Measurements from ENCODE around the gene CLIC6.
"Not testable (repeated sequence)": the region's sequence is repeated elsewhere in the genome, so short reads cannot be mapped to it uniquely, and the experiment has no call there.

The CLIC6 gene

DNA sequence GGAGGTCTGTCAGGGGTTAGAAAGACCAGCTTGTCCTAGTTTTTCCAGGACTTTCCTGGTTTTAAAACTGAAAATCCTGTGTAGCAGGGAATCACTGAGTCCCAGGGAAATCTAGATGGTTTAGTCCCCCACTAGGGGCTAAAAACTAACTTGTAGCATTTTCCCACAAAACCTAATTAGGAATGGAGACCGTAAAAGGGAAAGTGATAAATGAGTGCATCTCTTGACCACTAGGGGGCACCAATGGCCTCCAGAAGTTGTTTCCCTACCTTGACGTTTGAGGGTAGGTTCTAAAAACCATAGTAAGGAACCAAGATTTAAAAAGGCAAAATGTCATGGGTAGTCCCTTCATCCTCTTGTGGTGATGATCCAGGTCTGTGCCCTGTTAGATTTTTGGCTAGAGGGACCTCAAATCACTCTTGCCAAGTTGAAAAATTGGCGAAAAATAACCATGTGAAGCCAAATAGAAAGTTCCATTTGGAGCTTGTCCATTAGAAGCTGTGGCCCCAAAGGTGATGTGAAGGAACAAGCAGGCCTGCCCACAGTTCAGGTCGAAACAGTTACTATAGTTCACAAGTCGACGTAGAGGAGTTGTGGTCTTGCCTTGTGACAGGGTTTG, 24.5 kb downstream of the CLIC6 start:
- peak; percentile 77 for DNase-seq (ENCODE audit: low spot score)

DNA sequence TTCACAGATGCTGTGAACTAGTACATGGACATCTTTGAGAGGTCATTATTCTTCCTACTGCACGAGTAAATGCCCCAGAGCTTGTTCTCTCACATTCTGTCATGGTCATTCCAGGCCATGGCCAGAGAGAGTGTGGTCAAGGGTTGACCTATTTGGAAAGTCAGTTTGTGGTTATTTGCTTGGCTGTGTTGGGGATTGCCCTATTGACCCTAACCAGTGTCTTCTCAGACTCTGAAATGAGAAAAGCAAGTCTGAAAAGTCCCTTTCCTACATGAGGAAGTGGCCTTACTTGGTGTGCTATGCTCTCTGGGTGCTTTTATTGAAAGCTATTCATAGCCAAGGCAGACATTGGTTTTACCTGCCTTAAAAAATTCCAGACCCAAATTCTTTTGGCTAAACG, 26.6 kb downstream of the CLIC6 start:
- no peak for DNase-seq (ENCODE audit: low spot score)

DNA sequence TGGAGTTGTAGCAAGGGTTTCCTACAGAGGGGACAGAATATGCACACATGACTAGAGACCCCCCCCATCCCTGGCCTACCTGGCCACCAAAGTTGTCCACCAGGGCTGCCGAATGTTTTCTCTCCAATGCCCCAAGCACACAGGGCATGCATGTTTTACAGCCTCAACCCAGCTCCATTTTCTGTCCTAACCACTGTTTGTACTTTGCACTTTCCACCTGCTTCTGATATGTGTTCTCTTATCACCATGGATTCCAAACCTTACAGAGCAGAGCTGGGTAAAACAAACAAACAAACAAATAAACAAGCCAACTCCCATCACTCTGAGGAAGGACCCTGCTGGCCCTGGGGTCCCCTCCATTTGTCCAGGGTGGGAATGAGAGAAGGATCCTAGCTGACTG, 27.3 kb downstream of the CLIC6 start:
- no peak for DNase-seq (ENCODE audit: low spot score)

DNA sequence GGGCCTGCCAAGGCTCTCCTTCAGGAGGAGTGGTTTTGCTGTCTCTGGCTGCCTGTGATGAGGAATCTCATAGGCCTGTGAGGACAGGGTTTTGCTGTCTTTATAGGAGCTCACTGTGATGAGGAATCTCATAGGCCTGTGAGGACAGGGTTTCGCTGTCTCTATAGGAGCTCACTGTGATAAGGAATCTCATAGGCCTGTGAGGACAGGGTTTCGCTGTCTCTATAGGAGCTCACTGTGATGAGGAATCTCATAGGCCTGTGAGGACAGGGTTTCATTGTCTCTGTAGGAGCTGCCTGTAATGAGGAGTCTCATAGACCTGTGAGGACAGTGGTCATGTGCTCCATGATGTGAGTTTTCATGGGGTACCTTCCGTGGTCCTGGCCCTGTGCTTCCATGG, 29.0 kb downstream of the CLIC6 start:
- DNase-seq (ENCODE audit: low spot score) = no peak

DNA sequence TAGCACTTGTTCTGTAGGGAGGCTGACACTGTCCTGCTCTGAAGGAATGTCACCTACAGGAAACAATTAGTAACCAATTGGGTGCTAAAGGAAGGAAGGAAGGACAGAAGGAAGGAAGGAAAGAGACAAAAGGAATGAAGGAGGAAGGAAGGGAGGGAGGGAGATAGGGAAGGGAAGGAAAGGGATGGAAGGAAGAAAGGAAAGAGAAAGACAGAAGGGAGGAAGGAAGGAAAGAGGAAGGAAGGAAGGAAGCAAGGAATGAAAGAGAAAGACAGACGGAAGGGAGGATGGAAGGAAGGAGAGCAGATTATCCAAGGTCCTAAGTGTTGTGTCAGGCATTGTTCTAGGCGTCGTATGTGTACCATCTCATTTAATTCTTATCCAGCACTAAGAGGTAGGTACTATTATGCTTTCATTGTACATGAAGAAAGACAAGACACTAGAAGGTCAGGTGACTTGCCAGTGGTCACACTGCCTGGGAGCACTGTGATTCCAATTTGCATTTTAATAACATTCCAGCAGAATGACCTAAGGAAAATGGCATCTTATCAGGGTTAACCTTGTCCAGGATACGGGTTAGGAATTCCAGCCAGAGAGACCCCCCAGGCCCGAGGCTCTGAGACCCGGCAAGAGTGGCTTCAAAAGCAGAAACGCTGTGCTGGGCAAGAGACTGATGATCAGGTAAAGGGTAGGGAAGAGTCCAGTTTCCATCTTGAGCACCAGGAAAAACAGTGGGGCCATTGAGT, 29.6 kb downstream of the CLIC6 start:
- no peak for DNase-seq (ENCODE audit: low spot score)

DNA sequence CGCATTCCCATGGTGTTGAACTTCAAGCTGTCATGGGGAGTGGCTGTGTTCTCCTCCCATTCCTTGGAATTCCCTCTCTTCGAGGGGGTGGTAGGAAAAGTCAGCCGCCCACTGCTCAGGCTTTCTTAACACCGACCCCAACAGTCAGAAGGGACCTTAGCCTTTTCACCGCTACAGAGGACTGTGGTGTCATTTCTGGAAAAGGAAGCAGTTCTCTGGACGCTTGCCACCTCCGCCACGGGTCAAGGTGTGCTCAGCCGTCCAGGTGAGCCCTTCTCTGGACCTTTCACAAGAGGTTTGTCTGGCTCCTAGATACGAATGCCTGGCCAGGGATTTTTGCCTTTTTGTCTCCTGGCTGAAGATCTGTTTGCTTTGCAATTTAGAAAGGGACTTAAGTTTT, 31.8 kb downstream of the CLIC6 start:
- no peak for DNase-seq (ENCODE audit: low spot score)

DNA sequence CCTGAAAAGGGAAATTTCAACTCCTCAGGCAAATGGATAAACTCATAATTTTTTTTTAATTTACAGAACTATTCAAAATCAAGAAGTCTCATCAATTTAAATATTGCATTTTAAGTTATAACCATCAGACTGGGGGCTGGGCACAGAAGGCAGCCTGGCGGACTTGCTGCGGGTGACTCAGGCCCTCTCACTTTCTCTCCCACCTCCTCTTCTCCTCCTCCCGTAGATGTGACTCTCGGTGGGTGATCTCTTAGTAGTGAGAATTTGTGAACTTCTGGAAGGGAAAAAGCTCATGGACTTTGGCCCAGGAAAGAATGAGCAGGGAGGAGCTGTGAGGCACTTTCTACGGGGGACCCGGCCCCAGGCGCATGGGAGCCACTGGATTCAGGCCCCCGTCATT, 32.9 kb downstream of the CLIC6 start:
- DNase-seq (ENCODE audit: low spot score) = peak; percentile 68

DNA sequence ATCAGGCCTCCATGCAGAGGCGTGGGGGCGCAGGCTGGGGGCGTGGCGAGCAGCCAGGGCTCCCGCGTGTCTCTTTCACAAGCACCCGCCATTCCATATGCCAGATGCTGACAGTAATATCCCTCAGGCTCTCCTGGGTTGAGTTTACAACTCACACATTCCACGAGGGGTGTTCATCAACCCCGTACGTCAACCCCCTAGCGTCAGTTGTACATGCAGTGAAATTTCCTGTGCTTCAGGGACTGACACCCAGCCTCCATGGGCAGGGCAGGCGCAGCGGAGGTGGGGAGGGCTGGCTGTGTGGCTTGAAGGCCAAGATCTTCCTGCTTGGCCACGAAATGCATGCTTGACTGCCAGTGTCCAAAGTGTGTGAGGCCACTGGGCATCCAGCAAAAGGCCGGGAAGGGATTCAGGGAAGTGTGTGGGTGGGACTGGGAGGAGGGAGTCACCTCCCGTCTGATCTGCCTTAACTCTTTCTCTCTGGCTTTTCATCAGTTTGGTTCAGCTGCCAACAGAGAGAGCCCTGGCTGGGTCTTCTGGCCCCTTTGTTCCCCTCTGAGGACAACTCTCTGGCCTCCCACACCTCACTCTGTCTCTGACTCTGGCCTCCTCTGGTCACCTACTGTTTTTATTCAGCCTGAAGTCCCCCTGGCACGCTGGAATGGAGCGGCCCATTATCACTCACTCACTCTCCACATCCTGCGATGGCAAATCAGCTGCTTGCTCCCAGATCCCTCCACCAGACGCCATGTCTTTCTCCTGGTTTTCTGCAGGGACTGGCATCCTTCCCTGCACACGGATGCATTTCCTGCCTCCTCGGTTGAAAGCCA, 33.8 kb downstream of the CLIC6 start:
- DNase-seq (ENCODE audit: low spot score) = peak; percentile 93

DNA sequence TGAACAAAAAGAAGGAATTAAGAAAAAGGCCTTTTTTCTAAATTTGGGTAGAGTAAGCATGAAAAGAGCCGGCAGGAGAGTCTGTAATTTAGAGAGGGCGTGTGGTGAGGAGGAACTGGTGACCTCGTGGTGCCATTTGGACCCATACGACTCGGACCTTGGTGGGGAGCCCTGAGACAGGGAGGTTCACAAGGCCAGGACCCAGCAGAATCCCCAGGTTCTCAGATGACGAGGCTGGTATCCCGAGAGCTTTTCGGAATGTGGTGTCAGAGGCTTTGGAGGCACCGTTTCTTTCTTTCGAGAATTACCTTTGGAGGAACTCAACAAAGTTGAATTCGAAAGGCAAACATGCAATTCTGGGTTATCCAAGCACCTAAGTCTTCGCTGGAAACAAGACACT, 34.8 kb downstream of the CLIC6 start:
- DNase-seq (ENCODE audit: low spot score) = no peak

DNA sequence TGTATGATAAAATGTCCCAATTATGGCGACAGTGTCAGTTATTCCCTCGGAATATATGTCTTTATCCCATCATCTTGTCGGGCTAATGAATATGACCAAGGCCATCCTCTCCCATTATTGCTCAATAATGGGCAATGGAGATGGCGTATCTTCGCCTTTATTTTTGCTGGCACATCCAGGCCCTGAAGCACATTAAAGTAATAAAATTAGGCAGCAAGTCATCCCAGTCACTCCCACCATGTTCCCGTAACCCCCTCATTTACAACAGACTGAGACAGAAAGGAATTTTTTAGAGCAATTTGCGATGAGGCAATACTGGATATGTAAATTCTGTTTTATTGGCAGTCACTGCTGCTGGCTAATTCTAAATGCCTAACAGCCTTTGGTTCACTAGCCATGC, 35.3 kb downstream of the CLIC6 start:
- DNase-seq (ENCODE audit: low spot score) = peak; percentile 62

DNA sequence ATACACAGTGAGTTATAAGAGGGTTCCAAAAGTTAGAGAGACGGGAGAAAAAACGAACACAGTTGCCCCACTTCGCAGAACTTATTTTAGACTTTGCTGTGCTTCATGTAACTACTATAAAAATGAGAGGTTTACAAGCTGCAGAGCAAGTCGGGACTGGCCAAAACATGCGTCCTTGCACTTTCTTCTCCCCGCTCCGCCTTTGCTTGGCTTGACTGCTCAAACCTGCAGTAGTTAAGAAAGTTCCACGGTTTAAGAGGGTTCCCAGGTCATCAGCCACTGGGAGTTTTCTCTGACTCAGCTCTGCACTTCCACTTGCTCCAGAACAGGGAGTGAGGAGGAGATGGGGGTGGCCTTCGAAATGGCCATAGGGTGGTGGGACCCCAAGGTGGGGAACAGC, 36.2 kb downstream of the CLIC6 start:
- DNase-seq (ENCODE audit: low spot score) = no peak

DNA sequence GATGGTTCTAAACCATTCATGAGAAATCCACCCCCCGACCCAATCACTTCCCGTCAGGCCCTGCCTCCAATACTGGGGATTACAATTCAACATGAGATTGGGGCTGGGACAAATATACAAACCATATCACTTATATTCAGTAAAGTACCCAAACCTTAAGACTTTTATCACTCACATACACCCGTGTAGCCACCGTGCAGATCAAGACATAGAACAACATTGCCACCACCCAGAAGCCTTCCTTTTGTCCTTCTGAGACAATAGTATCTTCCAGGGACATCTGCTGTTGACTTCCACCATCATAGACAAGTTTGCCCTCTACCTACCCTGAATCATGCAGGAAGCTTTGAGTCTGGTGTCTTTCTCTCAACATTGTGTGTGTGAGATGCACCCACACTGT, 37.5 kb downstream of the CLIC6 start:
- DNase-seq (ENCODE audit: low spot score) = no peak

DNA sequence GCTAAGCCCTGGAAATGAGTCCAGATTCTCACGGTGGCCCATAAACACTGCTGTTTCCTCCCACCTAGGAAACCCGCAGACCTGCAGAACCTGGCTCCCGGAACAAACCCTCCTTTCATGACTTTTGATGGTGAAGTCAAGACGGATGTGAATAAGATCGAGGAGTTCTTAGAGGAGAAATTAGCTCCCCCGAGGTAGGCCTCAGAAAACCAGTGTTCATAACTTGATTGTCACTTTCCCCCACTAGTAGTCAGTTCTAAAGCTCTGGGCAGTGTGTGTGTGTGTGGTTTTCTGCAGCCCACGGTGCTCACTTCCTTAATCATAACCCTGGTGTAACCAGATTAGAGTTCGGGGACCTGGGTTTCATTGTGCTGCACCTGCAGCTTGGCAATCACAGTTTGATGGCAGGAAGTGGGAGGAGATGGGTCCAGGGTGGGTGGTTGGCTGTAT, 39.1 kb downstream of the CLIC6 start:
- no peak for DNase-seq (ENCODE audit: low spot score)

DNA sequence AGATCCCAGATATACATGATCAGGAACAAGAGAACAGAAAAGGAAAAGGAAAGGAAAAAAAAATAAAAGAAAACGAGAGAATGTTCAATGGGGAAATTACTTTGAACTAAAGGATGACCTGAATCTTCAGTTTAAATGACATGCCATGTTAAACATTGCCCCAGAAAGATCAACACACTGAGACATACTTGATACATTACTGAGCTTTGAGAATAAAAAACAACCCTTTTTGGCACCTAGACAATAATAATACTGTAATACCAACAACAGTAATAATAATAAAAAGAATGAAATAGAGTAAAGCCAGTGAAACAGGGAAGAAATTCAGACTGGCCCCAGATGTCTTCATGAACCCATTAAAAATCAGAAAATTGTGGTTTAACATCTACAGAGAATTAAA, 44.8 kb downstream of the CLIC6 start:
- DNase-seq (ENCODE audit: low spot score) = no peak

DNA sequence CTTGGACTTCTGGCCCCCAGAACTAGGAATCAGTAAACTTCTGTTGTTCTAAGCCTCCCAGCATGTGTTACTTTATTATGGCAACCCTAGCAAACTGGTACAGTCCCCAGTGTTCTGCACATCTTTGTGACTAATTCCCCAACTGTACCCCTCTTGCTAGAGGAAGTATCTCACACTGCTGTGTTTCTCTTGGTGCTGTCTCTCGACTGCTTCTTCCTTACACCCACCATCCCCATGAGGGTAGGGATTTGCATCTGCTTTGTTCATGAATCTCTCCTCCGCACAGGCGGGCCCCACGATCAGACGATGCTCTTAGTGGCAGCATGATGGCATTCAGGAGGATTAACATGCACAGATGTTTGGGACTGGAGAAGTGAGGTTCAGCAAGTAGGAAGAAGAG, 46.7 kb downstream of the CLIC6 start:
- no peak for DNase-seq (ENCODE audit: low spot score)

DNA sequence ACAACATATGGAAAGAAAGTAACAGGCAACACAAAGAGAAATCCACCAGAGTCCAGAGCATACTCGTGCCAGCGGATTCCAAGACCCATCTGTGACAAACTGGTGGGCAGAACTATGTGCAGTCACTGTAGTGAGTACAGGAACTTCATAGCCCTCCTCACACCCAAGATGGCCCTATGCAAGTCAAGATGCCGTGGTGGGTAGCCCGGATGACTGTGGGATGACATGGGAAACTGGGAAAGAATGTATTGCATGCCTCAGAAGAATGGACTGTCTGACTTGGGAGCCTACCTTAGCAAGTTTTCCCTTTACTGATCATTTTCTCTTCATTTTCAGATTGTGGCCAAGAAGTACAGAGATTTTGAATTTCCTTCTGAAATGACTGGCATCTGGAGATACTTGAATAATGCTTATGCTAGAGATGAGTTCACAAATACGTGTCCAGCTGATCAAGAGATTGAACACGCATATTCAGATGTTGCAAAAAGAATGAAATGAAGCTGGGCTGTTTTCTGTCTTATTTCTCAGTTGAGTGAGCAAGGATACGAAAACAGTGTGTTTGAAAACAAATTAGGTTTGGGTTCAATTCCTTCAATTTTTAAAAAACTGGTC, 47.3 kb downstream of the CLIC6 start:
- no peak for DNase-seq (ENCODE audit: low spot score)

DNA sequence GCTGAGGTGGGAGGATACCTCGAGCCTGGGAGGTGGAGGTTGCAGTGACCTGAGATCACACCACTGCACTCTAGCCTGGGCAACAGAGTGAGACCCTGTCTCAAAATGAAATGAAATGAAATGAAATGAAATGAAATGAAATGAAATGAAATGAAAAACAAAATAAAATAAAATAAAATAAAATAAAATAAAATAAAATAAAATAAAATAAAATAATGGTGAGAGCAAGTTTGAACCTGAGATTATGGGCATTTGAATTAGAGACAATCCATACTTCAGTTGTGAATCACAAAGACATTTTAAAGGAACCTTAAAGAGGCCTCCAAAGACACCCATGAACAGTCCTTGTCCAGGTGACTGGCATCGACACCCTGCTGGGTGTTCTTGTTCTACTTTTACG, 49.7 kb downstream of the CLIC6 start:
- DNase-seq (ENCODE audit: low spot score) = not testable (repeated sequence)

DNA sequence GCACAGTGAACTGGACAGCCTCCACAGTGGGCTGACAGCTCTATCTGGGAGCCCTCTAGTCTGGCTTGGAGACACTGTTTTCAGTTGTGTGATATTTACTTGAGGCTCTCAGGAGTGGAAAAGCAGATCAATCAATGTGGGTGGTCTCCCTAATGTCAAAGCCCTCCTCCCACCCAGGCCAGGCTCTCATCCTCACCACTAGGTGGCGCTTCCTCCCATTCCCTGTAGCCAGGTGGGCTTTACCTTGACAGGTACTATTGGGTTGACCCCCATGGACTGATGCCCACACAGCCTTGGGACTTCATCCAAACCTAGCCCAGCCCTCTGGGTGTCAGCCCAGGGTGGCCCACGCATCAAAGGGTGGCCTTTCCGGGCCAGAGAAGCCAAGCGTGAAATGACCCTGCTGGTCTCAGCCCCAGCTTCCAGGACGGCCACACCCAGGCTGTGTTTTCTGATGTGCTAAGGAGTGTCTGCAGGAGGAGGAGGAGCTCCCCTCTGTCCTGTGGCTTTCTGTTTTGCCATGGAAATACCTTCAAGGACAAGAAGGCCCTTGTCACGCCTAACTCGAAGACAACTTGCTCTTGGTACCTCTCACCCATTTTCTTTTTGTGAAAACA, 54.0 kb downstream of the CLIC6 start:
- no peak for DNase-seq (ENCODE audit: low spot score)

DNA sequence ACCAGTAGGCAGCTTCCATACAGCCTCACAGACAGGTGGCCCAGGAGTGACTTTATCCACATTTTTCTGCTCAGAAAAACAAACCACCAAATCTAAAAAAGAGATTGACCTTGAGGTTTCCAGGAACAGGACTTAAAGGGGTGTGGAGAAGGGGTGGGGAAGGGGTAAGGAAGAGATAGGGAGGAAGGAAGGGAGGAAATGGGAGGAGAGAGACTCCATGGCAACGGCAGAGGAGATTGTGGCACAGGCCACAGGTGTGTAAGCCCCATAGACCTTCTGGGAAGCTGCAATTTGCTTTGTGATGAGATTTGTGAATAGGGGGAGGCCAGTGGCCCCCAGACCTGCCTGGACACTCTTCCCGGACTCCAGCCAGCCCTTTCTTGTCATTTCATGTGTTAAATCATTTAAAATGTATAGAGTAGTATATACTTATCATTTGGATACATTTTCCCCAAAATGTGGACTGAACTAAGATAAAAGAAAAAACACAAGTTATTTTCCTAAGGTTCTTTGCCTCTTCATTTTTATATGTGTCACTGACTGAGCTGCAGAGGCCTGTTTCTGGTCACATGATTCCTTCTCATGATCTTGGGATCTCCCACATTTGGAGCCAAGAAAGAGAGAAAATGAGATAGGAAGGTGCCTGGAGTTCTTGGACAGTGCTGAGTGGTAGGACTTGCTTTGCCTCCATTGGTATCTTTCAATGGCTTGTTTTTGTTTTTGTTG, 55.5 kb downstream of the CLIC6 start:
- peak; percentile 35 for DNase-seq (ENCODE audit: low spot score)

DNA sequence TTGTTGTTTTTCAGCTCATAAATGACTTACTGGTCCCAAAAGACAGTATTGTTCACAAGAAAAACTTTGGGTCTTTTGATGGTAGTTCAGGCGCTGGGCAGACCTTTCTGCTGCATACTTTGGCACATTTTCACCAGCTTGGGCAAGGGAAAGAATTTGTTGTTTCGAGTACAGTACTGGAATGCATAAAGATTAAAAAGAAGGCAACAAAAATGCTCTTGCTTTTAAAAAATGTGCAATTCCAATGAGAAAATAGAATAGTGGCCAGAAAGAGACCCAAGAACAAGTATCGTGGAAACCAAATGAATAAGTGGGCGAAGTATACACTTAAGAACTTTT, 56.0 kb downstream of the CLIC6 start:
- DNase-seq (ENCODE audit: low spot score) = peak; percentile 51

DNA sequence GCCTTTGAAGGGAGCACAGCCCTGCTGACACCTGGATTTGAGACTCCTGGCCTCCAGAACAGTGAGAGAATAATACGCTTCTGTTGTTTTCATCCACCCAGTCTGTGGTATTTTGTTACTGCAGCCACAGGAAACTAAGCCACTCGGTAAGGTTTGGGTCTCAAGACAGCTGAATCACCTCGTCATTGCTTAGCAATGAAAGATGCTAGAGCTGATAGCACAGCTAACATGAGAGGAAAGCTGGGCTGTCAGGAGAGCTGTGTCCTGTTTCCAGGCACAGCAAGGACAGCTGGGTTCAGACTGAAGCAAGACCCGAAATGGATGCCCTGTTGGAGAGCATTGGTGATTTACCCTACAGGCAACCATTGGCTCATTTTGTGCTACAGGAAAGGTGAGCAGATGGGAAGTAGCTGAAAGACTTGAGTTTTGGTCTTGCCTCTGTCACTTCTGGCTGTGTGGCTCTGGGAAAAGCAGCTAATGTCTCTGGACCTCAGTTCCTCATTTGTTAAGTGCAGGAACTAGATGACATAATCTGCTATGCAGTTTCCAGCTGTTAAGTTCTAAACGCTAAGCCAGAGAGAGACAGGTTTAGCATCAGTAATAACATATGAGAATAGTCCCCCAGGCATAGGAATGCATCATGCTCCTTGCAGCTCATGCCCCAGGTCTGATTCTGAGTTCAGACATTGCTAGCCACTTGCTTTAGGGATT, 58.0 kb downstream of the CLIC6 start:
- DNase-seq (ENCODE audit: low spot score) = peak; percentile 30
